LHCN-M2 (cell line): ENCODE data around the gene PPIA. TPM values are rescaled to one million over a fixed set of nuclear protein-coding genes. Genes with fewer than 3 reads are reported as not detected.
A peak's percentile ranks its signal among the peaks of the same experiment; 100 is the strongest.

Source experiments
- DNase-seq: peaks from one replicate; pipeline ENCODE4 v3.0.0-alpha.2; 2012; ENCODE audit warnings: low read depth
- polyA plus RNA-seq: library from polyadenylated mRNA; unstranded; fragments of >200 nt; gene quantifications from one replicate; pipeline ENCODE4 v1.2.1, GENCODE V29; 2012; ENCODE audit warnings: missing spikeins
- total RNA-seq: library from RNA; depleted of rRNA; stranded (reverse); fragments of >200 nt; gene quantifications from 2 replicates; pipeline ENCODE4 v1.2.3, GENCODE V29; 2014; rRNA removed

The PPIA gene
- 5,716 and 6,248 TPM in 2 replicates for total RNA-seq
- 4,664 TPM for polyA plus RNA-seq

DNA sequence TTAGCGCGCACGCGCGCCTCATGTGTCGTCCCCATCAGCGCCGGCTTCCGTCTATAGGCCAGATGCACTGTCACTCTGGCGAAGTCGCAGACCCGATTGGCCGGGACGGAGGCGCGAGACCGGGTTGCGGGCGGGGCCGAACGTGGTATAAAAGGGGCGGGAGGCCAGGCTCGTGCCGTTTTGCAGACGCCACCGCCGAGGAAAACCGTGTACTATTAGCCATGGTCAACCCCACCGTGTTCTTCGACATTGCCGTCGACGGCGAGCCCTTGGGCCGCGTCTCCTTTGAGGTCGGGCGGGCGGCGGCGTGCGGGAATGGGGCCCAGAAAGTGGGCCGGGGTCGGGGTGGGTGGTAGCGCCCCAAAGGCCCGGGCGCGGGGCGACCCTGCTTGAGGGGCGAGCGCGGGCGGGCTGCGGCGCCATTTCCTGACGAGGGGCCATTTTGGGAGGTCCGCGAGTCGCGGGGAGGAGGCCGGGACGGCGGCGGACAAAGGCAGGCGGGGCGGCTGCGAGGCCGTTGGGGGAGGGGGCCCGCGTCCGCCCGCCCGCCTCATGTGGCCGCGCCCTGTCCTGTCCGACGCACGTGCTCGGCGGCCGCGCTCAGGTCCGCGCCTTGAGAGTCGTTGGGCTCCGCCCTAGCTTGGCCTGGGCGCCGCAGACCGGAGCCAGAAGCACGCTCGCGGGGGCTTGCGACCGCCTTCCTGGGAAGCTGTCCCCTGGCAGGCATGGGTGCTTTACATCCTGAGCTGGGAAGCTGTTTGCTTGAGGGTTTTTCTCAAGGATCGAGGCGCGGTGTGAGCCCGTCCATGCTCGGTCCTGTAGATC lies at the start of gene PPIA:
TSS of gene PPIA (plus strand) at position 178 of the 825 bp plus-strand sequence. CDS start at position 222, 44 bp downstream.
- peak; percentile 99 for DNase-seq

GRCh38 chr7:44748045-44748947 lies 48.2 kb upstream of the PPIA start, which contains the start of gene ZMIZ2:
Gene ZMIZ2, plus strand, starts transcription at chr7:44748847. Its CDS starts 7,403 bp downstream, at chr7:44756250.
- DNase-seq = peak; percentile 89

- no peak for DNase-seq
Observed at GRCh38 chr7:44748948-44749731, 47.3 kb upstream of the PPIA start.

- no peak for DNase-seq
Observed at GRCh38 chr7:44749992-44750391, 46.5 kb upstream of the PPIA start.

GRCh38 chr7:44750424-44750823 lies 46.1 kb upstream of the PPIA start:
- no peak for DNase-seq

- no peak for DNase-seq
Observed at GRCh38 chr7:44750921-44751571, 45.4 kb upstream of the PPIA start.

GRCh38 chr7:44752822-44753221 lies 43.7 kb upstream of the PPIA start:
- no peak for DNase-seq

DNA sequence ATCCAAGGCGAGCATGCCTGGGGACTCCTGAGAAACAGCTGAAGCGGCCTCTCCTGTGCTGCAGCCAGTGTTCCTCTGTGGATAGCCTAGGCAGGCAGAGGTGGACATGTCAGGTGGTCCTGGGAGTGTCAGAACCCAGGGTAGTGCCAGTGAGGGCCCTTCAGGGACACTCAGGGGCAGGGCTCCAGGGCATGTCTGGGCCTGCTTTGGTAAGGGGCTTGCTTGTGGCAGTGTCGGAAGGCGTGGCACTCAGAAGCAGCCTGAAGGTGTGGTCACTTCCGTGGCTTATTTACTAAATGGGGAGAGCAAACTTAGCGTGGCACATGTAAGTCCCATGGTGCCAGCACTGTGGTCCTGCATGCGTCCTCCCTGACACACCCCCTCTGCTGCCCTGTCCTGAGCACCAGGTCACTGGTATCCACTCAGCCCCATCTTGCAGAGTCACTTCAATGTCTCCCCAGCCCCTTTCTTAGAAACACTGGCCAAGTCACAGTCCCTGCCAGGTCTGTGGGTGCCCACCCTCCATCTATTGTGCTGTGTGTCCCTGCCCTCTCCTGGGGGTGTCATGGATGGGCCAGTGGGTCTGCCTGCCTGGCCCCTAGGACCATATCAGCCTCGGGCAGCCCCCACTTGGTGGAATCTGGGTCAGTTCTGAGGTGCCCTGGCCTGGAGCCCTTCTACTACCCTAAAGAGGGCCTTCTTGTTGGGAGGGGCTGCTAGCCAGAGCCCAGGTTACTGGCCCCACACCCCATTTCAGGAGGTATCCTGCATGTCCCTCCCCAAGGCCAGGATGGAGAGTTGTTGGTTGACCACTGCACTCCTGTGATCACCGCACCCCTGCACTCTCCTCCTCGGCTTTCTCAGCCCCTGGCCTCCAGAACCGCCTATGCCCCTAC lies 41.4 kb upstream of the PPIA start:
- DNase-seq = no peak

DNA sequence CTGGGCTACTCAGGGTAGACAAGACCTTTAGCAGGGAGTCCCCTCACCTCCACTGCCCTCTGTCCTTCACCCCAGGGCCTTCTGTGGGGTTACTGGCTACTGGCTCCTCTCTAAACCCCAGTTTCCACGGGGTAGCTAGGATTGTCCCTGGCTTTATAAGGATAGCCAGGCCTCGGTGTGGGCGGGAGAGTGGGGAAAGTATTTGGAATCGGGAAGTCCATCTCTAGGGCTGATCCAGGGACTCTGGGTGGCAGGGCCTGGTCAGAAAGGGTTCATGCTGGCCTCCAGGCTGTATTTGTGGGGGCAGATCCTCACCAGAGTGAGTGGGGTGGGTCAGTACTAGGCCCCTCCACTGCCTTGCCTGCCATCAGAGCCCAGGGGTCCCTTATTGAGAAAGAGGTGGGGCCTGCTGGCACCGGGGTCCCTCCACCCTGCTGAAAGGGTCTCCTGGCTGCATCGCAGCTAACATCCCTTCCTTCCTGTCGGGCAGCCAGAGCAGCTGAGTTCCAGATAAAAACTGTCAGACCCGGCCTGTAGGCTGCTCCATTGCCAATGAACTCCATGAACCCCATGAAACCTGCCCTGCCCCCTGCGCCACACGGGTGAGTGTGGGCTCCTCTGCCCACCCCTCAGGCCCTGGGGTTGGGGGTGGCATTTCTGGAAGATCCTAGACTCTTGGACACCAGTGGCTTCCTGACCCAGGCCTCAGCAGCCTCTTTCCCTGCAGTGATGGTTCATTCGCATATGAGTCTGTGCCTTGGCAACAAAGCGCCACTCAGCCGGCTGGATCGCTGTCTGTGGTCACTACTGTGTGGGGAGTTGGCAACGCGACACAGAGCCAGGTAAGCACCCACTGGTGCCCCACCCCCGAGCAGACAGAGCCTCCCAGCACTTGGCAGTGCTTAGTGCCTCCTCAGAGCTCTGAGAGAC lies 40.5 kb upstream of the PPIA start:
- DNase-seq = no peak

DNA sequence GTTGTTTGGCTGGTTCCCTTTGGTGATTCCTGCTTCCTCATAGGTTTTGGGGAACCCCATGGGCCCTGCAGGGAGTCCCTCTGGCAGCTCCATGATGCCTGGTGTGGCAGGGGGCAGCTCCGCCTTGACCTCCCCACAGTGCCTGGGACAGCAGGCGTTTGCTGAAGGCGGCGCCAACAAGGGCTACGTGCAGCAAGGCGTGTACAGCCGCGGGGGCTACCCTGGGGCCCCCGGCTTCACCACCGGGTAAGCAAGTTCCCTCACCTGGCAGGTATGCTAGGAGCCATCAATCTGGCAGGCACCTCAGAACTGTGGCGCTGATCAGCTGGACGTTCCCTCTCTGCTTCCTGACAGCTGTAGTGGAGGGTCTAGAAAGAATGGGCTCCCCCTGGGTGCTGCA lies 39.6 kb upstream of the PPIA start:
- DNase-seq = no peak

- DNase-seq = no peak
Observed at GRCh38 chr7:44757311-44757710, 39.2 kb upstream of the PPIA start.

- no peak for DNase-seq
Observed at GRCh38 chr7:44757739-44758138, 38.7 kb upstream of the PPIA start.

DNA sequence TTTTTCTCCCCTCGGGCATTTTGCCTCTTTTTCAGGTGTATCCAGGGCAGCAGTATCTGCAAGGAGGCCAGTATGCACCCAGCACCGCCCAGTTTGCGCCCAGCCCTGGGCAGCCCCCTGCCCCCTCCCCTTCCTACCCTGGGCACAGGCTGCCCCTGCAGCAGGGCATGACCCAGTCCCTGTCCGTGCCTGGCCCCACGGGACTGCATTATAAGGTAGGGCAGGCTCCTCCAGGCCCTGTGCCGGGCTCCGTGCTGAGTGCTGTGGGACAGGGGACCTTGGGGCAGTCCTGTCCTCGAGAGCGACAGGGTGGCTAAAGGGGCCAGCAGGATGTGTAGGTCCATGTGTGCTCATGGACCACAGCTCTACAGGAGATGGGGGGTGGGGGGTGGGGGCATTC lies 37.2 kb upstream of the PPIA start:
- no peak for DNase-seq

DNA sequence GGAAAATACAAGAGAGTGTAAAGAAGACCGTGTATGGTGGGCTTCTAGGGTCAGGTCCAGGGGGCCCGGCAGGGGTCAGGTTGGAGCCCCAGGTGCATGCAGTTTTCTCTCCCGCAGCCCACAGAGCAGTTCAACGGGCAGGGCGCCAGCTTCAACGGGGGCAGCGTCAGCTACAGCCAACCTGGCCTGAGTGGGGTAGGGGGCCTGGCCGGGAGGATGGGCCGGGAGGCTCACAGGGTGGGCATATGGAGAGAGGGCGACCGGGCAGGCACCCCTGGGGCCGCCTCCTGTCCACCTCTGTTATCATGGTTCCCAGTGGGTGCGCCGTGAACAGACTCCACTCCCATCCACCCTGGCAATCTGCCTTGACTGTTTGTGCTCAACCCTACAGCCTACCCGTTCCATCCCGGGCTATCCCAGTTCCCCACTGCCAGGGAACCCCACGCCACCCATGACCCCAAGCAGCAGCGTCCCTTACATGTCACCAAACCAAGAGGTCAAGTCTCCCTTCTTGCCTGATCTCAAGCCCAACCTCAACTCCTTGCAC lies 36.4 kb upstream of the PPIA start:
- DNase-seq = no peak

DNA sequence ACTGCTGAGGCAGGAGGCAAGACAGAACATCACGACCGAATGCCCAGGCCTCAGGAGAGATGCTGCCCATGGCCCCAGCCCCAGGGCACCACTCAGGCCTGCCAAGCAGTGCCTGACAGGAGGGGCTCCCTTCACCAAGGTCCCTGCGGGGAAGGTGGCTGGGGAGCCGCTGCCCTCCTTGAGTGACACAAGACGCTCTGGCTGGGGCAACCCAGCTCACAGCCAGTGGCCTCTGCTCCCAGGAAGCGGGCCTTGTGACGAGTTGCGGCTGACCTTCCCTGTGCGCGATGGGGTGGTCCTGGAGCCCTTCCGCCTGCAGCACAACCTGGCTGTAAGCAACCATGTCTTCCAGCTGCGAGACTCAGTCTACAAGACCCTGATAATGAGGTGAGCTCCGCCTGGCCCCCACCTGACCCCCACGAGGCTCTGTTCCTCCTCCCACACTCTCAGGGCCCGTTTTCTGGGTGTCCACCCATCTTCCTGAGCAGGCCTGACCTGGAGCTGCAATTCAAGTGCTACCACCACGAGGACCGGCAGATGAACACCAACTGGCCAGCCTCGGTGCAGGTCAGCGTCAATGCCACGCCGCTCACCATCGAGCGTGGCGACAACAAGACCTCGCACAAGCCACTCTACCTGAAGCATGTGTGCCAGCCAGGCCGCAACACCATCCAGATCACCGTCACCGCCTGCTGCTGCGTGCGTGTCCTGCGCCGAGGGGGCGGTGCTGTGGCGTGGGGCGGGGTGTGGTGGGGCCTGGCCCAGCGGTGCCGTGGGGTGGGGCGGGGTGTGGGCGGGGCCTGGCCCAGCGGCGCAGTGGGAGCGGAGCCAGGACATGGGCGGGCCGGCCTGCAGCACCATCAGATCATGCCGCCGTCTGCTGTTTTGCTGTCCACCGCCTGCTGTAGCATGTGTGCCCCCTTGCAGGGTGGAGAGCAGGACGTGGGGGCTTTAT lies 35.0 kb upstream of the PPIA start:
- no peak for DNase-seq

- no peak for DNase-seq
Observed at GRCh38 chr7:44762300-44762699, 34.2 kb upstream of the PPIA start.
